HG03558 (cell line): ENCODE data around the gene CCDC24.

Experiments used
- ATAC-seq: cut with Tn5 transposase; IDR thresholded peaks from one replicate; pipeline ENCODE4 v1.9.1; 2021; ENCODE audit warnings: moderate number of reproducible peaks; ENCODE audit not compliant: unreplicated experiment; ENCODE audit errors: extremely low read depth

Gene CCDC24

DNA sequence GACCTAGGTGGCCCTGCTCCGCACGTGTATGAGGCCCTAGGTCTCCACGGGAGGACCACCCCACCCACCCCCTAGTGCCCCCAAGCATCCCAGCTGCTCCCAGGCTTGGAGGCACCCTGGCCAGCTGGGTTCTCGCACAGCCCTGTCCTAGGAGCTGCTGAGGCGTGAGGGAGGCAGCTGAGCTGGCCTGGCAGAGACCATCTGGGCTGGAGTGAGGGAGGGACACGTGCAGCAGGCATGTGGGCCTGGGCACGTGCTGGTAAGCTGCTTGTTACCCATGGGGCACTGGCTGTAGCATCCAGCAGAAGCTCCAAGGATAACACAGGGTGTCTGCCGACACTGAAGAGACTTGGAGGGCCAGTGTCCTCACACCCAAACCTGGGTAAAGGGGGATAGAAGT is 29.8 kb downstream of the CCDC24 start:
- no peak for ATAC-seq

DNA sequence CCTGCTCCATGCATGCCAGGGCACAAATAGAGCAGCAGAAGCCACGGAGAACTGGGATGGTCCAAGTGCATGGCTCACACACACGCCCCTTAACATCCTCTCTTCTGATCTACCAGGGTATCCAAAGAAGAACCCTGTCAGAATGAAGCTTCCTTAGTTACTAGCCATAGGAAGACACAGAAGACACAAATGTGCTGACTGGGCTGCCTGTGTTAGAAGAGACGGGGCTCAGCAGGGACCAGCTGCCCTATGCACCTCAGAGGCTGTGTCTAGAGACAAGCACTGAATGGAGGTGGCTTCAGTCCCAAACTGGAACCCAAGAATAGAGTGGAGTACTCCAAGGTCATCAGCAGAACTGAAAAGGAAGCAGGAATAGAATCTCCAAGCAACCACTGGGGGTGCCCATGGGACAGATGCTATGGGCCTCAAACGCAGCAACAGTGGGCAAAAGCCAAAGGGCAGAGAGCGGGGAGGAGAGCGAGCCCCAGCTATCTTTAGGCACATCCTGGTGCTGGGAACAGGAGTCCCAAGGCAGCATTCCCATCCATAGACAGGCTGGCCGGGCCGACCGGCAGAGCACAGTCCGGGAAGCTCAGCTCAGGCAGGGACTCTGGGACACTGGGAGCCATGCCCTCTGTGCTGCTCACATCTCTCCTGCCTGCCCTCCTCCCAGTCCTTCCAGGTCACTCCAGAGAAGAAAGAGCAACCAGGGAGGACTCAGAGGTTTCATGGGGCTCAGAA is 30.4 kb downstream of the CCDC24 start:
- ATAC-seq = no peak

DNA sequence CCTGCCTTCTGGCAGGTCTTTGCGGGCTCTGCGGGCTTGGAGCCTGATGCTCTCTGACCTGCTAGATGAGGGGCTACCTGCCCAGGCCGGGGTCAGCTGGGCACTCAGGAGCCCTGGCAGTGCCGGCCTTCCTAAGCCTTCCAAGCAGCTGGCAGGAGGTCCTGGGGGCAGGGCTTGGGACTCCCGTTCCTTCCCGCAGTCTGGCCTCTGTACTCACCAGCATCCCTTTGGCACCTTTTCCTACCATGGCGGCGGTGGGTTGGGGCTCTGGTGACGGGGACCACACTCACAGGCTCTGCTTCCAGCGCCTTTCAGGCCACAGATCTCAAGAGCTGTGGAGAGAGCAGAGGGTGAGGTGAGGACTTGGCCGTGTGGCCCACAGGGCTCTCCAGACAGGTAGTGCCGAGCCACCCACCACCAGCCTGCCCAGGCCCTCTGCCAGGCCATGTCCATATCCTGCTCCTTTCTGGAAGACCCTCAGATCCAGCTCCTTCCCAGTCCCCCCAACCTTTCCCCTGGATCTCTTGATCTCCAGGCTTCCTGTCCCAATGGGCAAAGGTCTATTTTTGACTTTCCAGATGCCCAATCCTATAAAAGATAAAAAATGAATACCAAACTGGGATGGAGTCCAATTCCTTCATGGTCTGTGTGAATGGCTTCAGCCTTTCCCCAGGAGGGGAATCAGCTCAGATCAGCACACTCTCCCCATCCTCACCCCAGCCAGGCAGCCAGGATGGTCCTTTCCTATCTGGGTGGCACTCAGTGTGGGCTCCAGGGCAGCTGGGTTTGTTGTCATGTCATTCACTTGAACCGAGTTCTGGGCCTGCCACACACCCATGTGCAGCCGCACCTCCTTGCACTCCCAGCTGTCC is 32.9 kb downstream of the CCDC24 start:
- ATAC-seq = no peak

DNA sequence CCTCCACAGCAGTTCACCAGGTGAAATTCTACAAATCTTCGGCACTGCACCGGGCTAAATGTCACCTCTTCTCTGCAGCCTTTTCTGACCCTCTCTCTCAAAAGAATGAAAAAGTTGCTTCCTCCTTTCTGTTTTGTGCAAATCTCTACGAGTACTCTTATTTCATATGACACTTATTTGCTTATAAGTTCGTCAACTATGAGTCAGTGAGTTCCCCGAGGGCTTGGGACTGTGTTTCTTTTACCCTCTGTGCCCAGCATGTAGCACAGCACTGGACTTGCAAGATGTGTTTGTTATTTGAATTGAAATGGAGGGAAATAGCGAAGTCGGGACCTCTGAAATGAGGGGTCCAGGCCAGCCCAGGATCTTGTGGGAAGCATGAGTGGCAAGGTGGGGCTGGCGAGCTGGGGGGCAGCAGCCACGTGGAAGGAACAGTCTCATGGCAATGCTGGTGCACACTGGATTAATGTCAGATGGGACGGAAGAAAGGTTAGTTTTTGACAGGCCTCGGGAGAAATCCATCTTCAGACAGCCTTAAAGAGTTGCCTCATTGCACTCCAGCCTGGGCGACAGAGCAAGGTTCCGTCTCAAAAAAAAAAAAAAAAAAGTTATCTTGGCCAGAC is 33.6 kb downstream of the CCDC24 start:
- no peak for ATAC-seq

DNA sequence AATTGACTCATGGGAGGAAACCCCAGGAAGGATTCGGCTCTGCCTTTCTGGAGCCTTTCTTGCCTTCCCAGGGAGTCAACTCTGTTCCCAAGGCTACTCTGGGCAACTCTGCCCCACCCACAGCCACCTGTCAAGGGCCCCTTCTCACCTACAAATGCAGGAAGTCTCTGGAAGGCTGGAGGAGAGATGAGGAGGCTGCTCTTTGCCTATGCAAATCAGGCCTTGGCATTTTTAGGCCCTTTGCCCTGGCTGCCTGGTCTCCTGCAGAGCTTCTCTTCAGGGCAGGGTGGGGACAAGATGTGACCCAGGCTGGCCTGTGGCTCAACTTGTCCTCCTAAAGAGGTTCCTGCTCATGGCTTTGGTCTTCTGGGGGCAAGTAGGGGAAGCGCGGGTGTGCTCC is 34.4 kb downstream of the CCDC24 start:
- ATAC-seq = no peak

DNA sequence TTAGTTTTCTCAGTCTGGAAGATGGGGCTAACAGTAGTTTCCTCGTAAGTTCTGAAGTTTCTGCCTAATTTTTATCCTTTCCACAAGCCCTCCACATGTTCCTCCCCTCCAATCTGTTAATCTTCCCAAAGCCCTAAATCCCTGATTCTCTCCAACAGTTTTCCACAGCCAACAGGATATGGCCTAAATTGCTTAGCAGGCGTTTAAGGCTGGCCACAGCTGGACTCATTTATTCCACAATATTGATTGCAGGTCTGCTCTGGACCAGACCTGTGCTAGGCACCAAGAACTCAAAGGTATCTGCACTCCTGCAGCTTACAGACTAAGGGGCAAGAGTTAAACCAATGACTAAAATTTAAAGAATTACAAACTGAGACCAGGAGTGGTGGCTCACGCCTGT is 35.9 kb downstream of the CCDC24 start:
- ATAC-seq = no peak

DNA sequence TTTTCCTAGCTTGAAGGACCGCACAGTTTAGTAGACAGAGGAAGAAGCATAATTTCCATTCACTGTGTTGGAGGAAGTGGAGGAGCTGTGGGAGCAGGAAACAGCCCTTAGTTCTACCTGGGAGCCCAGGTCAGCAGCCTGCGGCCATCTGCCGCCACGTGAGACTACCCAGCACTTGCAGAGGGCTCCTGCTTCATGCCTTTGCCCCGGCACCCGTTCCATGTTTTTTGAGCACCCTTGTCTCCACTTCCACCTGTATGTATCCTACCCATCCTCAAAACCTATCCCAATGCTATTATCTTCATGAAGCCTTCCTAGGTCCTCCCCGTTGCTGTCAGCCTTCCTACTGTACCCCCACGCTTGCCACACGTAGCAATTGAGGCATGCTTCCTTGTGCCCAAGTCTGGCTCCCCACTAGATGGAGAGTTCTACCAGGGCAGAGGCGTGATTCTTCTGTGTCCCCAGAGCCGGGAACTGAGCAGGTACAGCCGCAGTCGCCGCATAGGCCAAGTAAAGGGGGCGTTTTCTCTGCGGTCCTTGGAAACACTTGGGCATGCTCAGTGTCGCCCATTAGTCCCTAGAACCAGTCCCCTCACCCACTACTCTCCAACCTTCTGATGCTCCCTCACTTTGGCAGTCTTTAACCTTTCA is 38.0 kb downstream of the CCDC24 start:
- ATAC-seq = peak; percentile 8

DNA sequence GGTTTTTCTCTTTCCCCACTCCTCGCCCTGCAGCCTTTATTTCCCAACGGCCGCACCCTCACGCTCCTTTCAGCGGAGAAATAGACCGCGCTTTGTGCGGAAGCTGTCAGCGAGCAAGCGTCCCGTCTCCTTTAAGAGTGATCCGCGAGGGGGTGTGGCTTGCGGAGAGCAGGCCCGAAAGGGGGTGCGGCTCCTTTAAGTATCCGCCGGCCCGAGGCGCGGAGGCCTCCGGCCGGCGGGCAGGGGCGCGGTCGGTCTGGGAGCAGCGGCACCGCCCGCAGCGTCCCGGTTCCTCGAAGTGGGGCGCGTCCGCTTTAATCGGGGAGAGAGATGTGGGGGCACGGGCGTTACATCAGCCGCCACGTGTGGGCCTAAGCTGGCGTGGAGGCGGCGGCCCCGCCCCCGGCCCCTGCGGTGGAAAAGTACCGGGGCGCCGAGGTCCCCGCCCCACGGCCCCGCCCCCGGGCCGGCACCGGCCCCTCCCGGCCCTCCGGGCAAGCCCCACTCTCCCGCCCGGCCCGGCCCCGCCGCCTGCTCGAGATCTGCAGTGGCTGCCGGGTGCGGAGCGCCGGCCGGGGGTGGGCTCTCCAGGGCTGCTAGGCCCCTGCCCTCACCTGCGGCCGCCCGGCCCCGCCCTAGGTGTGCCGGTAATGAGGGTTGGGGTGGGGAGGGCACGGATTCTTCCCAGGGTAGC is 38.7 kb downstream of the CCDC24 start:
- peak; percentile 60 for ATAC-seq

DNA sequence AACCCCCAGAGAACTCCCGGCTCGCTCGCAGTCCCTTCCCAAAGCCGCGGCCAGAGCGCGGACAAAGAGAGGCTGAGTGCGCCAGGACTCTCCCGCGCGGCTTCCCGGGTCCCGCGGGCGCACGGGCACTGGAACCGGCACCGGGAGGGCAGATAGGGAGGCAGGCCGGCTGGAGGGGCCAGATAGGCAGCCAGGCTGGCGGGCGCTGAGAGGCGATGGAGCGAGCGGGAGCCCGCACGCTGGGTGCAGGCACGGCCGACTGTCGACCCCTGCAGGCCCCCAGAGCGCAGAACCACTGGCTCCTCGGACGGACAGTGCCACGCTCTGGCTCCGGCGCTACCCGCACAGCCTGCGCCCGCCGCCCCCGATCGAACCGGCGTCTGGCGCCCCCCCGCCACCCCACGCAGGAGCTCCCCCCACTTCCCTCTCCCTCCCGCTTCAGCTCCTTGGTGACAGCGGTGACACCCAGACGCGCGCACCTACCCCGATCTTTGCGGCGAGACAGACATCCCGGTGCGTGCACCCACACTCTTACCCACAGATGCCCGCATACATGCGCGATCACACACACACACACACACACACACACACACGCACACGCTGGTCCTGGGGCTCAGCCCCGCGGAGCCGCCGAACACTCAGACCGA is 39.3 kb downstream of the CCDC24 start:
- no peak for ATAC-seq

DNA sequence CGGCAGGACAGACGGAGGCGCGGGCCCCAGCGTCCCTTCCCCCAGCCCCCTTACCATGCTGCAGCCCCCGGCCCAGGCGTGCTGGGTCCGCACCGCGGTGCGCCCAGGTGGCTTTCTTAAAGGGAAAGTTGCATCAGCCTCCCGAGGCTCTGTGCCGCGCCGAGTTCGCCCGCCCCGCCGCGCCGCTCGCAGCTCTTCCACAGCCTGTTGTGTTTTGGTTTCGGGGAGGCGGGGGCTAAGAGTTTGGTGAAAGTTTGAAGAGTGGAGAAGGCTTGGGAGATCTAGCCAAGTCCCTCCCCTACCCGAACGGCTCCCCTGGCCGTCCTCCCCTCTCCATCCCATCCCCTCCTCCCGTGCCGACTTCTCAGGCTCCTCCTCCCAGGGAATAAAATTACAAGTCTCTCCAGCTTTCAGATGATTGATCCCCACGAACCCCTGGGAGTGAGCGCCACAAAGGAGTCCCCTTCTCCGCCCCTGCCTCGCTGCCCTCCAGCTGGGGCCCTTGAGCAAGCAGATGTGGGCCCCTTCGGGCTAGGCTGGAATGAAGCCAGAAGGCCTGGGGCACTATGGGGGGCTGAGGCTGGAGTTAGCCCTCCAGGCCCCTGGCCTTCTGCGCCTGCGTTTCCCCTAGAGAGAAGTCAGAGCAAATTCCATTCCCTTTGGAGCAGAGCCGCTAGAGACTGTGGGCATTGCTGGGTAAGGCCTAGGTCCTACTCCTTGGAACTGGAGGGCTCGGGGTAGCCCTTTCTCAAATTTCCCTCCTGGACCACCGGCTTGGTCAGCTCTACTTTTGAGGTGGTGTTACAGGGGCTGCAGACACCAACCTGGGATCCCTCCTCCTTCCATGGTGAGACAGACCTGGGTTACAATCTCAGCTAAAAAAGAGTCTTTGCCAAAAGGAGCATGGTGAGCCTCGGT is 40.1 kb downstream of the CCDC24 start, which contains the start of gene SLC6A9:
Gene SLC6A9 (minus strand): TSS at position 211 of the 918 bp plus-strand sequence. CDS start 7,185 bp downstream, outside the sequence.
- no peak for ATAC-seq

DNA sequence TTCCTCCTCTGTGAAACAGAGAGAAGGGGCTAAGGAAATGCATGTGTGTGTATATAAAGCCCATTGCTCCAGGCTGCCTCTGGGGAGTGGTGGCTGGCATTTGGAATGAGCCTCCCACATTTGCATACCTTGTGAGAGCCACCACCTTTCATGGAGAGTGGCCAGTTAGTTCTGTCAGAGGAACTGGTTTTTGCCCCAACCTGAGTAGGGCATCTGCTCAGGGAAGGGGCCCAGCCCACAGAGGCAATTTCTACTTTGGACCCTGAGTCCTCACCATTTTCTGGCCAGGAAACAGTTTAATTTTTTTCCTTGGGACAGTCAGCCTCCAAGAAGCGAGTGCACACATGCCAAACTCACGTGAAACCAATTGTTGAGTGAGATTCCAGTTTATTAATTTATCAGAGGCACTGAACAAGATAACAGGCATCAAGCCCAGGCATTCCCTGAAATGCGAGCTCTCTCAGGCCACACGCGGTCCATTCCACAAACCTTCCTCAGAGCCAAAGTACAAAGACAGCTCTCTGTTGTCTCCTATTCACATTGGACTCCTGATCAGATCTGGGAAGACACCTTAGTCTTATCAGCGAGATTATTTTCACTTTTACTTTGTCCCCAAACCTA is 40.9 kb downstream of the CCDC24 start:
- ATAC-seq = no peak

DNA sequence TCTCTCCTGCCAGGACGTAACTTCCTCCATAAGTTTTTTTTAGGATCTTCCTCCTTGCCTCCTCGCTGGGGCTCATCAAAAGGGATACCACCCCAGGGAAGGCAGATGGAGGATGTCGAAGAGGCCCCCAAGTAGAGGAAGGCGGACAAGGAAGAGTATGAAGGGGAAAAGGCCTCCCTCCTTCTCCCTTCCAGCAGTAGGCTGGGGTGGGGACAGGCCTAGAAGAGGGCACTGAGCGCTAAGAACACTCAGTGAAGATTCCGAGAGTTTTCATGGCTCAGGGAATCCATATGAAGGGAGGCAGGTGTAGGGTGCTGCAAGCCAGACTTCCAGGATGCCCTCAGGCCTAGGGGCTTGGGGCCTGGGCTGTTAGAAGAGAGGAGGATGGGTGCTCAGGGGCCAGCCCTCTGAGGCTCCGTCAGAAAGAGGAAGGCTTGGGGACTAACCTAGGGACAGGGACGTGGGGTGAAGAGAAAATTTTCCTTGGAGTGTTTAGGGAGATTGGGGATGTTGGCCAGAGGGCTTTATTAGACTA is 41.7 kb downstream of the CCDC24 start:
- ATAC-seq = no peak

DNA sequence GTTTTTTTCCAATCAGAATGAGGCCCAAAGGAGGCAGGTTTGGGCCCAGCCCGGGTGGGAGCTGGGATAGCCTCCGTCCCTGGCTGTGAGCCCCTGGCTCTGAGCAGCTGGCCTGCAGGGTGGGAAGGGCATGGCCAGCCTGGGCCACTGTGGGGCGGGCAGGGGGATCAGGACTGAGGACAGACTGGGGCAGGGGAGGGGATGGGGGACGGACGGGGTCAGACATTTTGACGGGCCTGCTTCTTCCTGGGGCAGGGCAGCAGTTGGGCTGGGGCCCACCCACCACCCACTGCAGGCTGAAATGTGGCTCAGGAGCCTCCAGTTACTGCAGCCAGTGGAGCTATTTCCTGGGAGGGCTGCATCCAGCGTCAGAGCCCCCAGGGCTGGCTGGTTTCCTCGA is 42.4 kb downstream of the CCDC24 start:
- ATAC-seq = no peak

DNA sequence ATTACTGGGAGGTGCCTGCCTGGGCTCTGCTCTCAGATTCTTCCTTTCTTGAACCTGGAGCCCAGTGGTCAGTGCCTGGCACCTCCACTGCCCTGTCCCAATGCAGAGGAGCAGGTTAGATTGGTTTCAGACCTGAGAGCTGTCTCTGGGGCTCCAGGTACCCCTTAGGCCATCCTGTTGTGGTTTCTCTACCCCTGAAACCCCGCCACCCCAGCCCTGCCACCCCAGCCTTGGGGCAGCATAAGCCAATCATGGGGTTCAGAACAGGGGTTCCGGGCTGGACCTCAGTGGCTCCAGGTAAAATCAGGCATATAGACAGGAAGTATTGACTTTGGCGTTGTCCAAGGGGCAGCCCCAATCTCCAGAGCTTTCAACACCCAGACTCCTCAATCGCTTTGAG is 43.0 kb downstream of the CCDC24 start:
- ATAC-seq = no peak

DNA sequence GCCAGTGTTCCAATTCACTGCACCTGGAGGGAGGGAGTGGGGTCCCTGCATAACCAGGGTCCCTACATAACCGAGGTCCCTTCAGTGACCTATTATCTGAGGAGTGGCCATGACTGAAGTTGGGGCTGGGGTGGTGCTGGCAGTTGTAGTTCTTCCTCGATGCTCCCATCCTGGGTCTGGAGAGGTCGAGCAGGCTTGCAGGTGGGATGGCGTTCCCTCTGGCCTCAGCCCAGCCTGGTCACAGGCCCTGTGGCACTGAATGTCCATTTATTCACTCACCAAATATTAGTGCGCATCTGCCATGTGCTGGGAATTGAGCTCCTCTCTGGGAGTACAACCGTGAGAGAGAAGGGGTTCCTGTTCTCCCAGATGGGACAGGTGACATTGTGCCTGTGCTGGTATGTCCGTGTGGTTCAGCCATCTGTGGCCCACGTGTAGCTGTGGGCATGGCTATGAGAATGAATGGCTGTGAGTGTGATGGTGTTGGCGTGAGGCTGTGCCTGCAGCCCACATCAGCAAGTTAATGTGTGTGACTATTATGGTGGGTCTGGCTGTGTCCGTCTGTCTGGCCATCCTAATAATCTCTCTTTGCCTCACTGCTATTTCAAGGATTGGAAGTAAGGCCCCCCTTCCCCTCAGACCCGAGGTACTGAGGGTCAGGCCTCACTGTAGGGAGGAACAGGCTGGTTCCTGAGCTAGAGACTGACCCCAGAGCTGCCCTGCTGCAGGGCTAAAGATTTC is 43.7 kb downstream of the CCDC24 start:
- ATAC-seq = no peak

DNA sequence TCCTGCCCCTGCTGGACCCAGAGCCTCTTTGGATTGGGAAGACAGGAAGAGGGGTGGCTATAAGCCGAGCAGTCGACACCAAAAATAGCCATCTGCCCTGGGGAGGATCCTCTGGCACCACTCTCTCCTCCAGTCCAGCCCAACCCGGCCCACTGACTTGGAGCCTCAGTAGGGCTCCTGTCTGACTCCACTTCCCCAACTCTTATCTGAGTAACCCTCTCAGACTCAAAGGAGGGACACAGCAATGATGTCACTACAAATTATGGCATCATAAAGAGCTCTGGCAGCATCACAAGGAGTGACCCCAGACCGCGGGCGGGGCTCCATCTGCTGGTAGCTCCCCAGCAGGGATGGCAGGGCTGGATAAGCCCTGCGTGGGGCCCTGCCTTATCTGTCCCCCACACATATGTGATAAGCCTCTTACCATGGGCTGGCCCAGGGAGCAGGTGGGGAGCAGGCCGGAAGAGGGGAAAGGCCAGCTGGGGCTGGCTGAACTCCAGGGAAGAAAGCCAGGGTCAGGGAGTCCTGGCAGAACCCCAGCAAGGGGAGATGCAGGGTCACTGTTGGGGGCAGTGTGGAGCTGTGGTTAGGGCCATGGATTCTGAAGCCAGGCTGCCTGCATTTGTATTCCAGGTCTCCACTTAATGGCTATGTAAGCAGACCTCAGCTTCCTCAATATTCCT is 44.5 kb downstream of the CCDC24 start:
- ATAC-seq = no peak
